HG02678 (cell line): ENCODE measurements around the gene TMEM132A.

ENCODE experiments used
- ATAC-seq: cut with Tn5 transposase; IDR thresholded peaks from one replicate; pipeline ENCODE4 v1.9.1; 2021; ENCODE audit warnings: mild to moderate bottlenecking, moderate library complexity; ENCODE audit not compliant: unreplicated experiment

TMEM132A gene

DNA sequence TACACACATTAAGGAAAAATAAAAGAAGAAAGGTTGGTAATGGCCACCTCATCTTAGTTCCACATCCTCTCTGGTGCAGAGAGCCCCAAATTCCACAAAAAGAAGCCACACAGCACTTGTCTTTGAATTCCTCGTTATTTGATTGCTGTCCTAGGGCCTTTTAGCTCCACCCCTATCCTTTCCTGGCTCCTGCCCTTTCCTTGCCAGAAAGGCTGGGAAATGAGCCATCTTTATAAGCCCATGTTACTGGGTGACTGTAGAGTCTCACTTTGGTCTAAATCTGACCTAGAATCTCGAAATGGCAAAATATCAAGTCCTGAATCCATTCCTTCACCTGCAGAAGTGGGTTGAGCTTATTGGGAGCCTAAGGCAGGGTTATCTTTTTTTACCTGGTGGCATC is 4.3 kb upstream of the TMEM132A start:
- ATAC-seq, result no peak

DNA sequence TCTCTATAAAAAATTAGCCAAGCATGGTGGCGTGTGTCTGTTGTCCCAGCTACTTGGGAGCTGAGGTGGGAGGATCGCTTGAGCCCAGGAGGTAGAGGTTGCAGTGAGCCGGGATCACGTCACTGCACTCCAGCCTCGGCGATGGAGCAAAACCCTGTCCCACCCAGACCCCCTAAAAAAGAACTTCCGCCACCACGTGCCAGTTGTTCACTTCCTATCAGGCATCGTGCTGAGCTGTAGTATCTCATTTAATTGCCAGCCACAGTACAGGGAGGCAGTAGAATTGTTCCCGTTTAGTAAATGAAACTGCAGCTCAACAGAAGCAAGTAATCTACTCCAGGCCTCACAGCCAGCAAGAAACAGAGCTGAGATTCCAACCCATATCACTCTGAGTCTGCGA is 3.0 kb upstream of the TMEM132A start:
- no peak for ATAC-seq

DNA sequence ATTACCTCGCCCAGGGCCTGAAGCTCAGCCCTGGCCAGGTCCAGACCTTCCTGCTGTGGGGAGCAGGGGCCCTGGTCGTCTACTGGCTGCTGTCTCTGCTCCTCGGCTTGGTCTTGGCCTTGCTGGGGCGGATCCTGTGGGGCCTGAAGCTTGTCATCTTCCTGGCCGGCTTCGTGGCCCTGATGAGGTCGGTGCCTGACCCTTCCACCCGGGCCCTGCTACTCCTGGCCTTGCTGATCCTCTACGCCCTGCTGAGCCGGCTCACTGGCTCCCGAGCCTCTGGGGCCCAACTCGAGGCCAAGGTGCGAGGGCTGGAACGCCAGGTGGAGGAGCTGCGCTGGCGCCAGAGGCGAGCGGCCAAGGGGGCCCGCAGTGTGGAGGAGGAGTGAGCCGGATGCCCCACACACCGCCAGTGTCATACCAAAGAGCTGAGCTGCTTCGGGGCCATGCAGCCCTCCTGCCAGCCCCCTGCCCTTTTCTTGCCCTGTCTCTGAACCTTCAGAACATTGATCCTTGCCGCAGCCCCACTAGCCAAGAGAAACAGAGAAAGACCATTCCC is 2.4 kb upstream of the TMEM132A start:
- ATAC-seq, result no peak

DNA sequence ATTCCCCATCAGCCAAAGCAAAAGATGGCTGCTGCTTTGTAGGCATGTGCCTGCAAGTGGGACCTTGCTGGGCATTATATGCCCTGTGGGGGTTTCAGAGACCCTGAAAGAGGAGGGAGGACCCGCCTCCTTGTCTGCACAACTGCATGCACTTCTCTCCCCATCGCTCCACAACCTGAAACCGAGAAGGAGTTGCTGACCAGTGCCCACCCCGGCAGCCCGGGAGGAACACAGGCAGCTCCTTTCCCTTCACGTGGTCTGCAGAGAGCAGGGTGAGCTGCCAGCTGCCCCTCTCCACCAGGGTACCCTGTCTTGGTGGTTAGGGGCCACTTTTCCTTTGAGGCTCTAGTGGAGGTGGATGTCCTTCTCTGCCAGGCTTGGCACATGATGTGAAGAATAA is 1.4 kb upstream of the TMEM132A start:
- no peak for ATAC-seq

DNA sequence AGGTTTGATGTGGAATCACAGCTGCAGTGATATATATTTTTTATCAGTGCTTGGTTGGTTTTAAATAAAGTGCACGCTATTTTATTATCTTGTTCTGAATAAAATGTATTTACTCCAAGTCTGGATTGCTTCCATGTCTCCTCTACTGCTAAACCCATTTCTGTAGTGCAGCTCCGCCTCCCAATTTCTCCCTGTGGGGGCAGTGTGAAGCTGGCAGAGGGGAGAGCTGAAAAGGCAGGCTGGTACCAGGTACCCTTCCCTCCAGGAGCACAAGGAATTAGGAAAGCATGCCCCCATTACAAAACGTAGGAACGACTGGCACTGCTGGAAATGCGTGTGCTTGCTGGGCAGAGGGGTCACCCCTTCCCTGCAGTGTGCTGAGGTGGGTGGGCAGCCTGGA is 934 bp upstream of the TMEM132A start:
- ATAC-seq, result no peak

DNA sequence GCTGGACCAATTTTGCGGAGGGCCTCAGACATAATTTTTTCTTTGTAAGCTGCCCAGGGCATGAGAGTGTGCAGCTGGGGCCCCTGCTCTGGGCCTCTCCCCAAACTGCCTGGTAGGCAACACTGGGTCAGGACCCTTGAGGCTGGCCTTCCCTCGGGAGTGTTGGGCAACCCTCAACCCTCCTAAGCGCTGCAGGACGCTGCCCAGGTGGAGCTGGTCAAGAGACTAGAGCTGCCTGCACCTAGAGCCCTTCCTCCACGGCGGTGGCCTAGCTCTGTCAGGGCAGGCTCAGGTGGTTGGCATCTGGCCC is 505 bp upstream of the TMEM132A start:
- no peak for ATAC-seq

DNA sequence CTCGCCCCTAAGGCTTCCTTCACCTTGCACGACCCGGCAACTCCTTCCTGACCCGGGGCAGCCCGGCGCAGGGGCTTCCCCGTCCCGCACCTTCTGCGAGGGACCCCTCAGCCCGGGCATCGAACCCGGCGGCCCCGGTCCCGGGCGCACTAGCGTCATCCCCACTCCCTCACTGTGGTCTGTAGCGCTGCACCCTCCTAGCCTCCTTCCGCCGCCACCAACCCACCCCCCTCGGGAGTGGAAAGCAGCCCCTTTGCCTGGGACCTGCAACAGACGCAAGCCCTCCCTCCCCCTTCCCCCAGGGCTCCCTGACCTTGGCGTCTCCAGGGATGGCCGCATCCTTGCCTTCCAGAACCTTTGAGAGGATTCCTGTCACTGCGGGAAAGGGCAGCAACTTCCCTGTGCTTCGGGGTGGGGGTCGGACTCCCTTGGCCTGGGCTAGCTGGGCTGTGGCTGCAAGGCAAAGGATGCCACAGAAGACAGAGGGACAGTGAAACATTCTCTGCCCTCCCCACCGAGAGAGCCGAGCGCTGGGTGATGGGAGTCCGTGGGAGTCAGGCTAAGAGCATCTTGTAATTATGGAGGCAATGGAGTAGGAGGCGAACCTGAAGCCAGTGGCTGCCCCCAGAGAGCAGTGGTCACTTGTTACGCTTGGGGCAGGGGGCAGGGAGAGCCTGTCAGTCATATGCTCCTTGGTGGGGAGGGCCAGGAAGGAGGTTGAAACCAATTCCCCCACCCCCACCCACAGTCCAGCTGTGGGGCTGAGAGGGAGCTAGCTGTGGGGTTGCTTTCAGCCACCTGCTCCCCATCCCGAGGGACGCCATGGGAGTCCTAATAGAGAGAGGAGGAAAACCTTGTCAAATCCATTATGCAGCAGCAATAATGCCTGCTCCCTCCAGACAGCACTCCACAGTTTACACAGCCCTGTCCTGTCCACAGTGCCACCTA is 920 bp downstream of the TMEM132A start:
- peak; percentile 34 for ATAC-seq

DNA sequence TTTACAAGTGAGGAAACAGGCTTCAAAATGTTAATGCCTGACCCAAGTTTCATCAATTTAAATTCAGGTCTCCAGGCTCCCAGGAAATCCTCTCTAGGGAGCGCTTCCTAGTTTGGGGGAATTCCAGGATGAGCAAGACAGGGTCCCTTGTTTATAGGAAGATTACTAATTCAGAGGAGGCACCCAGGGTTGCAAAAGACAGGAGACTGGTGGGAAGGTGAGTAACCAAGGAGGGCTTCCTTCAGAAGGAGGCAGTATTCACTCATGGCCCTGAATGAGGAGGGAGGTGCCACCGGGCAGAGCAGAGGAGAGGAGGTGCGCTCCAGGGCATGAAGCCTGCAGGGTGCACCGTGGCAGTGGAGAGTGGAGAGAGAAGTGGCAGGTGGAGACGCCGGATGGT is 1.6 kb downstream of the TMEM132A start:
- no peak for ATAC-seq

DNA sequence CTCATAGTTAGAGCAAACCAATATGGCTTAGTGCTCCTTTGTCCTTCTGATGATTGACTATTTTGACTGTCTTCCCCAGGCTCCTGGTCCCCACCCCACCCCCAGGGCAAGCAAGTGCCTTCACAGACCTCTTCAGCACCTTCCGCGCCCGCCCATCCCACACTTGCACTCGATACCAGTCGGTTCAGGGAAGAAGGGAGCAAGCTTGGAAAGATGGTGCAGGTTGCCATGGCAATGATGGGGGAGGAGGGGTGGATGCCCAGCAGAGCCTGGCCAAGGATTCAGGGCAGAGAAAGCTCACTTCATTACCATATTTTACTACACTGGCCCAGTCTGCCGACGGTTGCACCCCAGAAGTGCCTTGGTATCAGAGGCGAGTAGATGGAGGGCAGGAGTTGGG is 2.2 kb downstream of the TMEM132A start:
- ATAC-seq, result no peak

DNA sequence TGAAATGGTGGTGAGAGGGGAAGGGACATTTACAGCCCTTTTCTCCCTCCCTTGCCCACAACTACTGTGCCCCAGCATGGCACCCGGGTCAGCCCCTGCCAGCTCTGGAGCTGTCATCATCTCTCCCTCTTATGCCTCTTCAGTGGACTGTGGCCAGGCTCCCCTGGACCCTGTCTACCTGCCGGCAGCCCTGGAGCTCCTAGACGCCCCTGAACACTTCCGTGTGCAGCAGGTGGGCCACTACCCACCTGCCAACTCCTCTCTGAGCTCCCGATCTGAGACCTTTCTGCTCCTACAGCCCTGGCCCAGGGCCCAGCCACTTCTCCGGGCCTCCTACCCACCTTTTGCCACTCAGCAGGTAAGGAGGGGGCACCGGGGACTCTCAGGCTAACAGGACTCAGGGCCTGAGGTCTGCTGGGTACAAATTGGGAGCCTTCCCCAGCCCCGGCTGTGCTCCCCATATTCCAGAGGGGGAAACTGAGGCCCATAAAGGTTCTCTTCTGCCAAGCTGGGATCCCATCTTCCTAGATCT is 2.9 kb downstream of the TMEM132A start:
- ATAC-seq, result no peak

DNA sequence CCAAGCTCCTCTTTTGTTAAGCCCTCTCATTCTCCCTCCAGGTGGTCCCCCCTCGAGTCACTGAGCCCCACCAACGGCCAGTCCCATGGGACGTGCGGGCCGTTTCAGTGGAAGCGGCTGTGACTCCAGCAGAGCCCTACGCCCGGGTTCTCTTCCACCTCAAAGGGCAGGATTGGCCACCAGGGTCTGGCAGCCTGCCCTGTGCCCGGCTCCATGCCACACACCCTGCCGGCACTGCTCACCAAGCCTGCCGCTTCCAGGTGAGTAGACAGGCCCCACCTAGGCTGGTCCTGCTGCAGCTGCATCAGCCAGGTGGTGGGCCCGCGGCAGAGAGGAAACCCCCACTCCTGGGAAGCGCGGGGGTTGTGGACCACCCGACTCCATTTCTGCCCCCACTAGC is 3.3 kb downstream of the TMEM132A start:
- ATAC-seq, result no peak

DNA sequence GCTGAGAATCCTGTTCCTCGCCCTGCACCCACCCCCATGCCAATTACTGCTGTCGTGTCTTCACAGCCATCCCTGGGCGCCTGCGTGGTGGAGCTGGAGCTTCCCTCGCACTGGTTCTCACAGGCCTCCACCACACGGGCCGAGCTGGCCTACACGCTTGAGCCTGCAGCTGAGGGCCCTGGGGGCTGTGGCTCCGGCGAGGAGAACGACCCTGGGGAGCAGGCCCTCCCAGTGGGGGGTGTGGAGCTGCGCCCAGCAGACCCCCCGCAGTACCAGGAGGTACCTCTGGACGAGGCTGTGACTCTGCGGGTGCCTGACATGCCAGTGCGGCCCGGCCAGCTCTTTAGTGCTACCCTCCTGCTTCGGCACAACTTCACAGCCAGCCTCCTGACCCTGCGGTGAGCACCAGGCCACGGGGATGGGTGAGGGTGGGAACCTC is 4.3 kb downstream of the TMEM132A start:
- no peak for ATAC-seq

DNA sequence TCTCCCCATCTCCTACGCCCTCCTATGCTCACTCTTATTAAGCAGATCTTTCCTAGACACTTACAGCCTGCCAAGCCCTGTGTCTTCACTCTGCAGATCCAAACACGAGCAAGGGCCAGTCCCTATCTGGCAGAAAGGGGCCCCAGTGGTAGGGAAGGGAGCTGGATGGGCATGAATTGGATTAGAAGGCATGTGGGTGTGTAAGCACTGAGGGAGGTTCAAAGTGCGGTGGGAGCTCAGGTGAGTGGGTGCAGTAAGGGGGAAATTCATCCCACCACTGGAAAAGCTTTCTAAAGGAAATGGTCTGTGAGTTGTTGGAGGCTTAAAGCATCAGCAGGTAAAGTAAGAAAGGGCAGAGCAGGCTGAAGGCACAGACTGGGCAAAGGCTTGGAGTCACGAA is 5.5 kb downstream of the TMEM132A start:
- ATAC-seq, result no peak

DNA sequence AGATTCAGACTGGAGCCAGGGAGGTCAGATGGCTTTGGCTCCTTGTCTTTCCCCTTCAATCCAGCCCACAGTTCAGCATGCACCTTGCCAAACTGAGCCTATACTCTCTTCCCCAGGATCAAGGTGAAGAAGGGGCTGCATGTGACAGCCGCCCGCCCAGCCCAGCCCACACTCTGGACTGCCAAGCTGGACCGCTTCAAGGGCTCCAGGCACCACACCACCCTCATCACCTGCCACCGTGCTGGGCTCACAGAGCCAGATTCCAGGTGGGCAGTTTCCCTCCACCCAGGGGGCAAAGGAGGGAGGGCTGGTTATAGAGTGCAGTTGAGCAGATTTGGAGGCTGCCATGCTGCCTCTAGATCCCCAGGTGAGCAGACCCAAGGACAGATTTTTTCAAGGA is 6.1 kb downstream of the TMEM132A start:
- no peak for ATAC-seq

DNA sequence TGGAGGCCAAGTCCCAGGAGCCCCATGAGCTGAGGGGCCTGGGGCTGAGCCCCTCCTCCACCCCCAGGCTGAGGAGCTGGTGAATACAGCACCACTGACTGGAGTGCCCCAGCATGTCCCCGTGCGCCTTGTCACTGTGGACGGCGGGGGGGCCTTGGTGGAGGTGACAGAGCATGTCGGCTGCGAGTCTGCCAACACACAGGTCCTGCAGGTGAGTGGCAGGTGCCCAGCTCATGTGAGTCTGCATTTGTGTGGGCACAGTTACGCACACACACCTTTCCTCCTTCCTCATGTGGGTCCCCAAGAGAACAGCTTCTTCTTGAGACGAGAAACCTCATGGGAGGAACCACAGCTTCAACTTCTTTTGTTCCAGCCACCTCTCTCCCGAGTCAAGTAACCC is 7.7 kb downstream of the TMEM132A start:
- ATAC-seq, result no peak

DNA sequence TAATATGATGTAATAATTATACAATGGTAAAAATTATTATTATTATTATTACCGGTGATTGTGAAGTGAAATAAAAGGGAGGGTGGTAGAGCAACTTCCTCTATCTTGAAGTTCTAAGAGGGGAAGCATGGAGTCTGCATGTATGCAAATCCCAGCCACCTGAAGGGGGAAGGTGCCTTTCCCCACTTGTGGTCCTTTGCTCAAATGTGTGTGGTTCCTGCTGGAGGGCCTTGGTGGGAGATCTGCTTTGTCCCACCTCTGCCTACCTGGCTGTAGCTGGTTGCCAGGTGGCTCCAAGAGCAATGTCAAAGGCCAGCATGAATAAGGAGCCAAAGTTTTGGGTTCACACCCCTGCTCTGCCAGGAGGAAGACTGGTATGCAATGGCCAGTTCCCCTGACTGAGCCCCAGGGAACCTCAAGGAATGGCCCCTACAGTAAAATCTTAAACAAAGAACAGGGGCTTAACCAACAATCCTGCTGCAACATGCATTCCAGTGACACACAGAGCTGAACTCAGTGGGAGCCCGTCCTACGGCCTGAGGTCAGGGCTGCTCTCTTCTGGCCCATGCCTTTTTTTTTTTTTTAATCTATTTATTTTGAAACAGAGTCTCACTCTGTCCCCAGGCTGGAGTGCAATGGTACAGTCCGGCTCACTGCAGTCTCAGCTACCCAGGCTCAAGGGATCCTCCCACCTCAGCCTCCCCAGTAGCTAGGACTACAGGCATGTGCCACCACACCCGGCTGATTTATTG is 8.5 kb downstream of the TMEM132A start:
- no peak for ATAC-seq

DNA sequence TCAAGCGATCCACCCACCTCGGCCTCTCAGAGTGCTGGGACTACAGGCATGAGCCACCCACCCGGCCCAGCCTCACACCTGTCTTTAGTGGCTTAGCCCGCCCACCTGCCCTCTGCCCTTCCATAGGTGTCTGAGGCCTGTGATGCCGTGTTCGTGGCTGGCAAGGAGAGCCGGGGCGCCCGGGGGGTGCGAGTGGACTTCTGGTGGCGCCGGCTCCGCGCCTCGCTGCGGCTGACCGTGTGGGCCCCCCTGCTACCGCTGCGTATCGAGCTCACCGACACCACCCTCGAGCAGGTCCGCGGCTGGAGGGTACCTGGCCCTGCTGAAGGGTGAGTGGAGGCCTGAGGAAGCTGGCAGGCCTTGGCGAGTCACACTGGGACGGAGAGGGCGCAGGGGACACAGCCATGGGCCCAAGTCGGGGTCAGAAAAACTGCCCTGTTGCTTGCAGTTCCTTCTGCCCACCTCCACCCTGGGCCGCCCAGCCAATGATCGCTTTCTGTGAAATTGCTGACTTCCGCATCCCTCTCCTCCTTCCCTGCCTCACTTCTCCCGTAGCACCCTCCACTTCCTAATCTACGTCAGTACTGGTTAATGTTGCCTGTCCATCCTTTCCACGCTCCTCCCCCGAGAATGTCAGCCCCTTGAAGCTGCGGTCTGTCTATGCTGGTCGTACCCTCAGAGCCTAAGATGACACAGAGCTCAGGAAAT is 9.3 kb downstream of the TMEM132A start:
- no peak for ATAC-seq

DNA sequence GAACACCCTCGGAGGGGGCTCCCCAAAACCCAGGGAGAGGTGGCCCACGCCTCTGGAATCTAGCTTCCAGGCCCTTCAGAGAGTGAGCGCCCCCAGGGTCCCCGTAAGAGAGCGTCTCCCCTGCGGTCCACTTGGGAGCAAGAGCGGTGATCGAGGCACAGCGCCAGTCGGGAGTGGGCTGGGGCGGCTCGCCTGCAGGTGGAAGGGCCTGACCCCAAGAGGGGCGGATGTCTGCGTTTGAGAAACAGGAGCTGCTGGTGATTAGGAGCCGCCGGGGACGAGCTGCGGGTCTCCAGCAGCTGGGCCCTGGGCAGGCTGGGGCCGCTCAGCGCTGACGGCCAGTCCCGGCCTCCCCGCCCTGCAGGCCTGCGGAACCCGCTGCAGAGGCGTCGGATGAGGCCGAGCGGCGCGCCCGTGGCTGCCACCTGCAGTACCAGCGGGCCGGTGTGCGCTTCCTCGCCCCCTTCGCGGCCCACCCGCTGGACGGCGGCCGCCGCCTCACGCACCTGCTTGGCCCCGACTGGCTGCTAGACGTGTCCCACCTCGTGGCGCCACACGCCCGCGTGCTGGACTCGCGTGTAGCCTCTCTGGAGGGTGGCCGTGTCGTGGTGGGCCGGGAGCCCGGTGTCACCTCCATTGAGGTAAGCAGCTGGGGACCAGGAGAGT is 10.0 kb downstream of the TMEM132A start:
- no peak for ATAC-seq

DNA sequence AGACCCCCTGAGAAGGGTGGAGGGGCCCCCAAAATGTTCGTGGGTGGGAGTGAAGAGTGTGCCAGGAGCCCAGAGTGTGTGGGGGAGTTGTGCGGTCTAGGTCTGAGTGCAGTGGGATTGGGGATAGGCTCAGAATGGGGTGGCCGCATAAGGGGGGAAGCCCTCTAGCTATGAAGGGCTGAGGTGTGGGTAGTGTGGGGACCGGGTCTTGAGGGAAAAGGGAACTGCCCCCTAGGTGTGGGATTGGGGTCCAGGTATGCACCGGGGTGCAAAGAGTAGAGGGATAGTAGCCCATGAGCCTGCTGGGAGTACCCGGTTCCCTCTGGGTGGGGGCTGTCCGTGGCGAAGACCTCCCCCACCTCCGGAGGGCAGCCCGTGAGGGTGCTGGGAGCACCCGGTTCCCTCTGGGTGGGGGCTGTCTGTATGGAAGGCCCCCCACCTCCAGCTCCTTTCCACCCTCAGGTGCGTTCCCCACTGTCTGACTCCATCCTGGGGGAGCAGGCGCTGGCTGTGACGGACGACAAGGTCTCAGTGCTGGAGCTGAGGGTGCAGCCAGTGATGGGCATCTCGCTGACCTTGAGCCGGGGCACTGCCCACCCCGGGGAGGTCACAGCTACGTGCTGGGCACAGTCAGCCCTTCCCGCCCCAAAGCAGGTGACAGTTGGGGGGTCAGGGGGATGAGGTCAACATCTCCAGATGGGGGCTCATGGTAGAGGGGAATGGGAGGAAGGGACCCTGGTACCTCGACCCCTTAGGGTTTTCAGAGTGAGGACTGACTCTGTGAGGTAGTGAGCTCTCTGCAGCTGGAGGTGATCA is 10.7 kb downstream of the TMEM132A start:
- ATAC-seq, result no peak
